ENCODE measurements around the gene SLC2A5. TPM values are rescaled to one million over a fixed set of nuclear protein-coding genes. Genes with fewer than 3 reads are reported as not detected.
"Not testable (repeated sequence)": the region's sequence is repeated elsewhere in the genome, so short reads cannot be mapped to it uniquely, and the experiment has no call there.

The SLC2A5 gene
- total RNA-seq, 1 experiment from 2014 or later = not detected

- BruUV-seq (replicated peaks) = no TSS peak
- Histone ChIP-seq H2AFZ (ENCODE audit: low read length) (no peak overlapping the region), H3K79me2 (ENCODE audit: low read length) (no peaks in the 10 kb centered on the region), H3K4me3 (ENCODE audit: low read length) (no peak overlapping the region), H3K9me2 (replicated peaks; ENCODE audit: low read length) (no peaks in the 10 kb centered on the region), H3K36me3 (ENCODE audit: low read depth, low read length) (no peaks in the 10 kb centered on the region), H3K9ac (ENCODE audit: low read length) (no peak overlapping the region), H3K27ac (ENCODE audit: low read length) (no peak overlapping the region), H3K9me3 (ENCODE audit: low read length) (no peaks in the 10 kb centered on the region), H3K27me3 (ENCODE audit: low read length) (no peaks in the 10 kb centered on the region), H3K4me2 (ENCODE audit: low read length) (no peak overlapping the region), H3F3A (ENCODE audit: low read length, unreplicated experiment) (no peaks in the 10 kb centered on the region), H3K4me1 (ENCODE audit: insufficient read depth, low read length) (no peaks in the 10 kb centered on the region), H4K20me1 (ENCODE audit: low read length) (no peaks in the 10 kb centered on the region)
- no peak for TF ChIP-seq EZH2 (IDR thresholded peaks at IDR 0.05; ENCODE audit: low read length, unreplicated experiment)
- TF ChIP-seq CTCF (conservative IDR thresholded peaks at IDR 0.05; ENCODE audit: low read depth, low read length) = no peak; the same call in 1 of the 2 replicates
- no peak for TF ChIP-seq EZH2phosphoT487 (IDR thresholded peaks at IDR 0.05; ENCODE audit: borderline replicate concordance, low read length)
- POLR2A ChIA-PET (ENCODE audit: unreplicated experiment) = no interaction called here
- CTCF ChIA-PET = no interaction called here
- DNase-seq (no peak), ATAC-seq (no peak)
- intact Hi-C loops (cut with micrococcal nuclease) = loop anchor here (5.0 kb wide), 1 partner anchor 77 kb away; no protein-coding TSS in a partner anchor
Measured at GRCh38 chr1:9024837-9025236, 44.6 kb downstream of the SLC2A5 start.

- H3K9me2 ChIP-seq (replicated peaks; ENCODE audit: low read length) = no peaks in the 10 kb centered on the region
- no peaks in the 10 kb centered on the region for H3K4me1 ChIP-seq (ENCODE audit: insufficient read depth, low read length)
- H4K20me1 ChIP-seq (ENCODE audit: low read length) = no peaks in the 10 kb centered on the region
- no peaks in the 10 kb centered on the region for H3K27me3 ChIP-seq (ENCODE audit: low read length)
- DNase-seq (no peak), ATAC-seq (no peak)
- no peak overlapping the region for H3K4me2 ChIP-seq (ENCODE audit: low read length)
- CTCF ChIA-PET = no interaction called here
- H3K9me3 ChIP-seq (ENCODE audit: low read length) = no peaks in the 10 kb centered on the region
- H3K27ac ChIP-seq (ENCODE audit: low read length) = no peak overlapping the region
- no peak overlapping the region for H2AFZ ChIP-seq (ENCODE audit: low read length)
- BruUV-seq (replicated peaks) = no TSS peak
- intact Hi-C loops (cut with micrococcal nuclease) = loop anchor here (5.0 kb wide), 1 partner anchor 80 kb away; no protein-coding TSS in a partner anchor
- H3F3A ChIP-seq (ENCODE audit: low read length, unreplicated experiment) = no peaks in the 10 kb centered on the region
- no peaks in the 10 kb centered on the region for H3K79me2 ChIP-seq (ENCODE audit: low read length)
- TF ChIP-seq EZH2 (IDR thresholded peaks at IDR 0.05; ENCODE audit: low read length, unreplicated experiment) (no peak), EZH2phosphoT487 (IDR thresholded peaks at IDR 0.05; ENCODE audit: borderline replicate concordance, low read length) (no peak), CTCF (conservative IDR thresholded peaks at IDR 0.05; ENCODE audit: low read depth, low read length) (no peak)
- no peak overlapping the region for H3K9ac ChIP-seq (ENCODE audit: low read length)
- POLR2A ChIA-PET (ENCODE audit: unreplicated experiment) = no interaction called here
- no peak overlapping the region for H3K4me3 ChIP-seq (ENCODE audit: low read length)
- no peaks in the 10 kb centered on the region for H3K36me3 ChIP-seq (ENCODE audit: low read depth, low read length)
Measured at GRCh38 chr1:9022773-9023172, 46.7 kb downstream of the SLC2A5 start.

GRCh38 chr1:9022026-9022738 lies 47.3 kb downstream of the SLC2A5 start:
- H3K79me2 ChIP-seq (ENCODE audit: low read length); H3K4me2 ChIP-seq (ENCODE audit: low read length); H3K9ac ChIP-seq (ENCODE audit: low read length); H2AFZ ChIP-seq (ENCODE audit: low read length); H3K9me3 ChIP-seq (ENCODE audit: low read length); DNase-seq; H4K20me1 ChIP-seq (ENCODE audit: low read length); H3K27ac ChIP-seq (ENCODE audit: low read length); H3K4me1 ChIP-seq (ENCODE audit: insufficient read depth, low read length); POLR2A ChIA-PET (ENCODE audit: unreplicated experiment); H3K36me3 ChIP-seq (ENCODE audit: low read depth, low read length); ATAC-seq; H3K4me3 ChIP-seq (ENCODE audit: low read length); H3F3A ChIP-seq (ENCODE audit: low read length, unreplicated experiment); BruUV-seq (replicated peaks); H3K9me2 ChIP-seq (replicated peaks; ENCODE audit: low read length); H3K27me3 ChIP-seq (ENCODE audit: low read length): not testable (repeated sequence)
- CTCF ChIA-PET = interaction anchor here (0.7 kb wide), 1 partner anchor 100 kb away, joined by 3 read pairs; no protein-coding TSS in a partner anchor
- intact Hi-C loops (cut with micrococcal nuclease) = loop anchor here (5.0 kb wide), 1 partner anchor 80 kb away; no protein-coding TSS in a partner anchor

Data from PC-3 (cell line).